ENCODE data around the gene SPEM3. TPM values are rescaled to one million over a fixed set of nuclear protein-coding genes. Genes with fewer than 3 reads are reported as not detected.

Gene SPEM3
- total RNA-seq, 4 donors from 2014 or later = not detected

GRCh38 chr17:7465597-7466275, 37.1 kb downstream of the SPEM3 start:
- in situ Hi-C loops (cut with MboI; ENCODE audit: low sequenced_read_pairs in 4 of 4) = no loop called here
- intact Hi-C loops (cut with DNase I; ENCODE audit: low total_unique reads) = no loop called here
- Histone ChIP-seq H3K4me1 (peaks cover 27 to 35% of the 10 kb centered on the region in 2 donors), H3K27me3 (no peaks in the 10 kb centered on the region), H3K36me3 (peaks cover 0 to 31% of the 10 kb centered on the region in 2 donors), H3K4me3 (no peak overlapping the region), H3K27ac (peak overlapping the region; percentile 79 to 100 (median 86)), H3K9me3 (no peaks in the 10 kb centered on the region)
- ATAC-seq (no peak), DNase-seq (no peak)
- TF ChIP-seq POLR2A (IDR thresholded peaks at IDR 0.05) = no peak
- no peak for TF ChIP-seq CTCF (IDR thresholded peaks at IDR 0.05 in 4 of 5, conservative IDR thresholded peaks at IDR 0.05 in 1 of 5)

- peak overlapping the region in 2 of 4 donors; percentile 9 to 10 for H3K4me3 ChIP-seq
- peaks cover 32 to 38% of the 10 kb centered on the region in 2 donors for H3K4me1 ChIP-seq
- H3K27me3 ChIP-seq = no peaks in the 10 kb centered on the region
- TF ChIP-seq POLR2A (IDR thresholded peaks at IDR 0.05) = no peak
- TF ChIP-seq CTCF (IDR thresholded peaks at IDR 0.05 in 4 of 5, conservative IDR thresholded peaks at IDR 0.05 in 1 of 5) = no peak
- in situ Hi-C loops (cut with MboI; ENCODE audit: low sequenced_read_pairs in 4 of 4) = no loop called here
- H3K36me3 ChIP-seq = peaks cover 0 to 31% of the 10 kb centered on the region in 2 donors
- H3K27ac ChIP-seq = peak overlapping the region; percentile 79 to 100 (median 86)
- intact Hi-C loops (cut with DNase I; ENCODE audit: low total_unique reads) = no loop called here
- H3K9me3 ChIP-seq = no peaks in the 10 kb centered on the region
- ATAC-seq = no peak
- DNase-seq = no peak
These were observed 37.6 kb downstream of the SPEM3 start for GRCh38 chr17:7466318-7466638.

GRCh38 chr17:7466639-7467341, 38.1 kb downstream of the SPEM3 start:
- intact Hi-C loops (cut with DNase I; ENCODE audit: low total_unique reads) (no loop called here), in situ Hi-C loops (cut with MboI; ENCODE audit: low sequenced_read_pairs in 4 of 4) (no loop called here)
- no peaks in the 10 kb centered on the region for H3K9me3 ChIP-seq
- peak; percentile 69 for ATAC-seq
- peaks cover 37 to 42% of the 10 kb centered on the region in 2 donors for H3K4me1 ChIP-seq
- peaks cover 0 to 31% of the 10 kb centered on the region in 2 donors for H3K36me3 ChIP-seq
- peak overlapping the region; percentile 79 to 100 (median 86) for H3K27ac ChIP-seq
- peak in 1 of 2 donors; percentile 6 for TF ChIP-seq POLR2A (IDR thresholded peaks at IDR 0.05)
- TF ChIP-seq CTCF (IDR thresholded peaks at IDR 0.05 in 4 of 5, conservative IDR thresholded peaks at IDR 0.05 in 1 of 5) = no peak
- H3K4me3 ChIP-seq = peak overlapping the region in 3 of 4 donors; percentile 9 to 17 (median 10)
- H3K27me3 ChIP-seq = no peaks in the 10 kb centered on the region
- DNase-seq = peak; percentile 42 to 74

- Histone ChIP-seq H3K4me3 (no peak overlapping the region), H3K27ac (peak overlapping the region; percentile 79 to 100 (median 86)), H3K9me3 (no peaks in the 10 kb centered on the region), H3K4me1 (peaks cover 38 to 46% of the 10 kb centered on the region in 2 donors), H3K36me3 (peaks cover 0 to 27% of the 10 kb centered on the region in 2 donors), H3K27me3 (no peaks in the 10 kb centered on the region)
- TF ChIP-seq CTCF (IDR thresholded peaks at IDR 0.05 in 4 of 5, conservative IDR thresholded peaks at IDR 0.05 in 1 of 5) = no peak
- no peak for TF ChIP-seq POLR2A (IDR thresholded peaks at IDR 0.05)
- DNase-seq = no peak
- intact Hi-C loops (cut with DNase I; ENCODE audit: low total_unique reads) = no loop called here
- ATAC-seq = no peak
- in situ Hi-C loops (cut with MboI; ENCODE audit: low sequenced_read_pairs in 4 of 4) = no loop called here
These were observed 38.8 kb downstream of the SPEM3 start for GRCh38 chr17:7467498-7467897.

All from gastrocnemius medialis (tissue), 4 donors.